T-helper 2 cell (primary cell): ENCODE data around the gene MT1E.
"Not testable (repeated sequence)": the region's sequence is repeated elsewhere in the genome, so short reads cannot be mapped to it uniquely, and the experiment has no call there.

ENCODE experiments used
- DNase-seq, 5 experiments: peaks; one replicate each; pipeline versions ENCODE4 v3.0.0 to v3.0.0-alpha.2; 2012 to 2022

Gene MT1E

GRCh38 chr16:56647641-56648431 lies 22.3 kb downstream of the MT1E start:
- no peak for DNase-seq

GRCh38 chr16:56649271-56649670 lies 23.7 kb downstream of the MT1E start:
- no peak for DNase-seq

GRCh38 chr16:56649820-56650219 lies 24.2 kb downstream of the MT1E start:
- DNase-seq, result no peak

GRCh38 chr16:56651586-56651985 lies 26.0 kb downstream of the MT1E start, which contains the start of gene MT1B:
Gene MT1B (plus strand): TSS chr16:56651886. CDS start chr16:56651954, 68 bp downstream.
- DNase-seq, result no peak

- no peak for DNase-seq
Observed at GRCh38 chr16:56652600-56652999, 27.0 kb downstream of the MT1E start.

DNA sequence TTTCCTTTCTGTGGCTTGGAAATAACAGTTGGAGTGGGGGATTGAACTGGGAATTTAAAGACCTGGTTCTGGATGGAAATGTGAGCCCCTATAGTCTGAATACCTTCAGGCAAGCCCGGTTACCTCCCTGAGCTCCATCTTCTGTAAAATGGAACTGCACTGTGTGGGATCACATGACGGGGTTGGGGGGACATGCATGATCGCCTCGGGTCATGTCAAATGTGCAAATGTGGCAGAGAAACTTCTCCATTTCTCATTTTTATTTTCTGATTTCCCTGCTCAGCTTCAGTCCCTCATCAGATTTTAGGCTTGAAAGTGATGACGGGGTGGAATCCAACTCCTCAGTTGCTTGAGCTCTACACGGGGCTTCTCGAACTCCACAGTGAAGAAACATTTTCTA lies 27.6 kb downstream of the MT1E start:
- DNase-seq, result no peak

GRCh38 chr16:56657555-56658326 lies 32.2 kb downstream of the MT1E start, which contains the start of gene MT1F:
Gene MT1F (plus strand): TSS chr16:56657959. CDS start chr16:56658059, 100 bp downstream.
- DNase-seq, result peak; percentile 41 to 76 (median 52)

DNA sequence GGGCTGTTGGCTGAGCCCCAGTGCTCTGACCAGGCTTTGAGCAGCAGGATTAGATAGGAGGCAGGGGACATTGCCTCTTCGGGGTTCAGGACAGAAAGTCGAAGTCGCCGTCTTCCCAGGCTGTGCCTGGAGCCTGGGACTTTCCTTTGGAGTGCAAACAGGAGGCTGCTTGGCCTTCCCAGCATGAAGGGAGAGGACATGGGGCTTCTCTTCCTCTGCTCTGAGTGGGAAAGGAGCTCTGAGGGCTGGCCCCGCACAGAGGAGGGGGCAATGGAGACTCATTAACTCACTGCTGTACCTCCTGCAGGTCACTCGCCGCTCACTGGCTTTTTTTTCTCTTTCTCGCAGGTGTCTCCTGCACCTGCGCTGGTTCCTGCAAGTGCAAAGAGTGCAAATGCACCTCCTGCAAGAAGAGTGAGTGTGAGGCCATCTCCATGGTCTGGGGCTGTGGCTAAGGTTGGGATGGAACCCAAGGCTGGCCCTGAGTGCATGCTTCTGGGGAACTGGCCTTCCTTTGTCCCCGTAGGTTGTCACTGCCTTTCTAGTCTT lies 32.8 kb downstream of the MT1E start:
- no peak for DNase-seq

GRCh38 chr16:56662357-56663354 lies 37.1 kb downstream of the MT1E start:
- peak in 1 of 5 experiments; percentile 66 for DNase-seq

DNA sequence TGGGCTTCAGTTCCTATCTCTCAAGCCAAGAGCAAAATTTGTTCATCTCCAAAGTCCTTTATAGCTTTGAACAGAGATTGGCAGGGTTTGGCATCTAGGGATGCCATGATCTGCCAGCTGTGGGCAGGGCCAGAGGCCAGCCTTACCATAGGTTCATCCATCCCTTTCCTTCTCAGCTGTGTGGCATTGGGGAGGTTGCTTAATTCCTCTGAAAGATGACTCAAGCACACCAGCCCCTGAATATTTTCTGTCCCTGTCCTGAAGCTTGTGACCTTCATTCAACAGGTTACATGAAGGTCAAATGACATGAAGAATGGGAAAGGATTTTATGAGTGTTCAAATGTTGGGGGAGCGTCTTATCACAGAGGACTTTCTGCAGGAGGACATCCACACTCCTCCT lies 38.9 kb downstream of the MT1E start:
- no peak for DNase-seq

DNA sequence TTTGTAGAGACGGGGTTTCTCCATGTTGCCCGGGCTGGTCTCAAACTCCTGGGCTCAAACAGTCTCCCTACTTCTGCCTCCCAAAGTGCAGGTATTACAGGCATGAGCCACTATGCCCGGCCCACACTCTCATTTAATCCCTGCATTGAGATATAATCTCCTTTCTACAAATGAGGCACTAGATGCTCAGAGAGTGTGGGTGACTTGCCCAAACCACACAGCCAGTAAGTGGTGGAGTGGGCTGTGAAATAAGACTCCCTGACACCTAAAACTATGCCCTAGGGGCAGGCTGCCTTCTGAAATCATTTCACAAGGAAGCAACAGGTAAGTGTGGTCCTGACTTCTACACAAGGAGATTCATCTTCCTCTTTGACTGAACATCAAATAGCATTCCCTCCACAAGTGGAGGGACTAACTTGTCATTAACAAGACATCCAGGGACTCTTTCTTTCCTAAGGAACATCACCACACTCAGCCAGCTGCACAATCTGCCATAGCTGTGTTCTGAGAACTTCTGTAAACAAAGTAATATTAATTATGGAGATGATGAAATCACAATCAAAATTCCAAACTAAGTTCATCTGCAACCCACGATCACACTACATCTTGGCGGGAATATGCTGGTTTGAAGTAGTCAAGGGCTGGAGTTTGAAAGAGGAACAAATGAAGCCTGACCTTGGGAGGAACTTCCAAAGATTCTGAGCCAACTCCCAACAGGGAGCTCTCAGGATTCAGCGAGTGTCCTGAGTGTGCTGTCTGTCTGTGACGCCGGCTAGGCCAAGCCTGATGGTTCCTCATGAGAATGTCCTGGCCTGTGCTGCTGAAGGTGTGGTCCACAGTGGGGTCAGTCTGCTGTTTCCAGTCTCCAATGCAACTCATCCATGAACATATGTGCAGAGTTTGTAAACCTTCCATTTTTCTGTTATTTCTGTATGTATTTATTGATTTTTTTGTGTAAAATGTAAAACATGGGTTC lies 40.0 kb downstream of the MT1E start:
- peak in 1 of 5 experiments; percentile 41 for DNase-seq

- DNase-seq, result peak in 1 of 5 experiments; percentile 56
Observed at GRCh38 chr16:56667581-56668571, 42.3 kb downstream of the MT1E start, which contains the start of gene MT1G. Gene MT1G (minus strand): TSS chr16:56668065. CDS start chr16:56667993, 72 bp downstream.

DNA sequence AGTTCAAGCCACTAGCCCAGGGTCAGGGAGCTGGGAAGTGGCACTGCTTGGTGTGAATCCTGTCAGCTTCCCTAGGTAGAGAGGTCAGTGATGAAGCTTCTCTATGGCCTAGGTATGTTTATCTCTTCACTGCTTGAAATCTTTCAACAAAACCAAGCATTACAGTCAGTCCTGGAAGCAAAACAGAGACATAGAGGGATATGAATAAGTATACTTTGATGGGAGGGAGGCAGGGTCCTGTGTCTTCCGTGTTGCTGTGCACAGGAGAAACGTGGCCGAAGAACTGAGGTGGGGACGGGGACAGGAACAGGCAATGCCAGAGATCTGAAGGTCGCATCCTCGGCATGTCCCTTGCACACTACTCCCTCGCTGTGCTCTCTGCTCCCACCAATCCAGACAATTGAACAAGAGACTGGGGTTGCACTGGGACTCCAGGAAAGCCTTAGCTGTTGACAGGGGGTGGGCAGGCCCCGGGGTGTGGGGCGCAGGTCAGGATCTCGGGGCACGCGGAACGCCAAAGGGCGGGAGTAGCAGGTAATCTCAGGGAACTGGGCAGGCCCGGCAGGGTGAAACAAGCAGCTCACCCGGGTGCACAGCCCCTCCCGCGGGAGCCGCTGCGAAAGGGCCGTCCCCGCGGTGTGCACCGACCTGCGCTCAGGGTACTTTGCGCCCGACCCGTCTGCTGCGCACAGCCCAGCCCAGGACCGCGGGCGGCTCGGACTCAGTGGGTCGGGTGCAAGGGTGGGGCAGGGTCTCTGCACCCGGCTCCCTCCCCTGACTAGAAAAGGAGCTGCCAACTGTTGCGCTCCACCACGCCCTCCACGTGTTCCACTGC lies 43.6 kb downstream of the MT1E start, which contains the start of gene MT1H:
MT1H (plus strand) TSS at position 810 of the 835 bp plus-strand sequence. CDS start 71 bp downstream, outside the sequence.
- peak in 1 of 5 experiments; percentile 34 for DNase-seq

- no peak for DNase-seq
Observed at GRCh38 chr16:56669840-56670619, 44.4 kb downstream of the MT1E start.

DNA sequence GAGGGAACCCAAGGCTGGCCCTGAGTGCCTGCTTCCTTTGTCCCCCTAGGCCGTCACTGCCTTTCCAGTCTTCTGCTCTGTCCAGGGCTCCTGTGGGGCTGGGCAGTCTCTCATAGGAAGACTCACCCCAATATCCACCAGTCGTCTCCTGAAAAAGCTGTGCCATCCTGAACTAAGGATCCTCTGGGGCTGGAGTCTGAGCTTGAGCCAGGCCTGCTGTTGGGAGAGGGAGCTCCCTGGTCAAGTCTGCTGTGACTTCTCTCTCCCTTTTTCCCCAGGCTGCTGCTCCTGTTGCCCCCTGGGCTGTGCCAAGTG lies 45.0 kb downstream of the MT1E start:
- DNase-seq, result no peak

GRCh38 chr16:56671691-56672090 lies 46.1 kb downstream of the MT1E start:
- DNase-seq, result not testable (repeated sequence)

DNA sequence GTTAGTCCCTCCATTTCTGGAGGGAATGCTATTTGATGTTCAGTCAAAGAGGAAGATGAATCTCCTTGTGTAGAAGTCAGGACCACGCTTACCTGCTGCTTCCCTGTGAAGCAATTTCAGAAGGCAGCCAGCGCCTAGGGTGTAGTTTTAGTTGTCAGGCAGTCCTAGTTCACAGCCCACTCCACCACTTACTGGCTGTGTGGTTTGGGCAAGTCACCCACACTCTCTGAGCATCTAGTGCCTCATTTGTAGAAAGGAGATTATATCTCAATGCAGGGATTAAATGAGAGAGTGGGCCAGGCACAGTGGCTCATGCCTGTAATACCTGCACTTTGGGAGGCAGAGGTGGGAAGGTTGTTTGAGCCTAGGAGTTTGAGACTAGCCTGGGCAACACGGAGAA lies 46.6 kb downstream of the MT1E start:
- DNase-seq, result peak in 1 of 5 experiments; percentile 29
